Measurements from ENCODE around the gene FBXL5.

Gene FBXL5

DNA sequence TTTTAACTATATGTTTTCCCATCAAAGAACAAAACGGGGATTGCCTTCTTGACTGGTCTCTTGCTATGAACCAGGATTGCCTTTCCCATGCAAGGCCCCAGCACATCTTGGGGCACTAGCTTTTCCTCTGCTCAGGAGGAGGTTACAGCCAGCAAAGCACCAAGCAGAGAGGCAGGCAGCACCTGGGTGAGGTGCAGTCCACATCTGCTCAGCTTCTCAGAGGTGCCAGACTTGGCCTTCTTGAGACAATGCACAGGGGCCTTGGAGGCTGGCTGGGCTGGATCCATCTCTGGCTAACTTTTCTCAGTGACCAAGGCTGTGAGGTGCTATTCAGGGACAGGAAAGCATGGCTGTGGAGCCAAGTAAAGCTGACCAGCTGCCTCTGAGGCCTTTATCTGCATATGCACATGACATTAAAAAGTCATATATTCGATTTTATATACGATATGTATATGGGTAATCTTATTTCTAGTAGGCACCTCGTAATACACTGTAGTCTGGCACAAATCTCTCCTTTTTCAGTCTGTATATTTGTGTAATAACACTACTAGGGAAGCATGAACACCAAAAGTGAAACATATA lies 98.6 kb downstream of the FBXL5 start:
- H3K27ac ChIP-seq (ENCODE audit: low read length) = no peak overlapping the region
- H3K9ac ChIP-seq (ENCODE audit: low read length) = no peak overlapping the region
- H3K9me3 ChIP-seq (ENCODE audit: control insufficient read depth, low read depth, low read length) = no peaks in the 10 kb centered on the region
- no peaks in the 10 kb centered on the region for H3K4me1 ChIP-seq (ENCODE audit: control insufficient read depth, low read depth, low read length)
- no peaks in the 10 kb centered on the region for H3K36me3 ChIP-seq (ENCODE audit: control insufficient read depth, low read depth, low read length)
- no peak overlapping the region for H3K4me3 ChIP-seq (ENCODE audit: low read length)
- H3K27me3 ChIP-seq (ENCODE audit: control insufficient read depth, insufficient read depth, low read length) = no peaks in the 10 kb centered on the region
